Epidermal melanocyte (primary cell): ENCODE data around the gene PMPCB.
"Not testable (repeated sequence)": the region's sequence is repeated elsewhere in the genome, so short reads cannot be mapped to it uniquely, and the experiment has no call there.

ENCODE experiments used
- DNase-seq: peaks from one replicate; pipeline ENCODE4 v3.0.0; 2011; ENCODE audit warnings: low spot score; ENCODE audit not compliant: insufficient read length

Gene PMPCB, protein sequence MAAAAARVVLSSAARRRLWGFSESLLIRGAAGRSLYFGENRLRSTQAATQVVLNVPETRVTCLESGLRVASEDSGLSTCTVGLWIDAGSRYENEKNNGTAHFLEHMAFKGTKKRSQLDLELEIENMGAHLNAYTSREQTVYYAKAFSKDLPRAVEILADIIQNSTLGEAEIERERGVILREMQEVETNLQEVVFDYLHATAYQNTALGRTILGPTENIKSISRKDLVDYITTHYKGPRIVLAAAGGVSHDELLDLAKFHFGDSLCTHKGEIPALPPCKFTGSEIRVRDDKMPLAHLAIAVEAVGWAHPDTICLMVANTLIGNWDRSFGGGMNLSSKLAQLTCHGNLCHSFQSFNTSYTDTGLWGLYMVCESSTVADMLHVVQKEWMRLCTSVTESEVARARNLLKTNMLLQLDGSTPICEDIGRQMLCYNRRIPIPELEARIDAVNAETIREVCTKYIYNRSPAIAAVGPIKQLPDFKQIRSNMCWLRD

DNA sequence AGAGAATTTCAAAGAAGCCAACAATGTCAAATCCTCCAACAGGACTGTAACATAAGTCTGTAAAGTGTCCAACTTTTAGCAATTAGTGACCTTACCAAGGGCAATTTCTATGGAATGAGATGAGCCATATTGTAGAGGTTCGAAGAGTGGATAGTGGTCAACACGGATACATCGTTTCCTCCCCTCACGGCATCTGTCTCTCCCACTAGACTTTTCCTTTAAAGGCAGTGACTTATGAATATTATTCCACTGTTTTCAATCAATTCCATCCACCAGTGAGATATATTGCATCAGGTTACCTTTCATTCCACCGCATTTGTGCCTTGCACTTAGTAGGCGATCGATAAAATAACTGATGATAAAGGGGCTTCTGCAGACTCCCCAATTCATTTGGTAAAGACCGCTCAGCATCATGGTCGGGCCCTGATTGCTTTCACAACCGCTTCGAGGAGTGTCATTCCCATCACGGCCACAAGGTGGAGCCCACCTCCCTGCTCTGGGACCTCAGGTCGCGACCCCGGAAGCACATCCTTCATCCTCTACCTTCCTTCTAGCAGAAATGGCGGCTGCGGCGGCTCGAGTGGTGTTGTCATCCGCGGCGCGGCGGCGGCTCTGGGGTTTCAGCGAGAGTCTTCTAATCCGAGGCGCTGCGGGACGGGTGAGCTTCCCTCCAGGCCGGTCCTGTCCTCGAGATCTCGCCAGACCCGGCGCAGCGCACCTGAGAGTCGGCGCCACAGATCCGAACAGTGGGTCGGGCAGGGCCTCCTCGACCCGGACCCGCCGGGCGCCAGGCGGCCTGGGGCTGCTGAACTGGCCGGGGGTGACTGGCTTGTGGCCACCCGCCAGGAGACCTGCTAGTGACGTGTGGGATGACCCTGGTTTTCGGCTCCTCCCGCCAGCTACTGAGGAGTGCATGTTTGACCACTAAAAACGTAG lies at the start of gene PMPCB:
PMPCB (plus strand) TSS at position 535 of the 936 bp plus-strand sequence; CDS start at position 560, 25 bp downstream.
- DNase-seq, result peak; percentile 96

- not testable (repeated sequence) for DNase-seq
Observed at GRCh38 chr7:103253699-103254506, 43.3 kb upstream of the PMPCB start.

- not testable (repeated sequence) for DNase-seq
Observed at GRCh38 chr7:103264054-103264453, 33.2 kb upstream of the PMPCB start.

- not testable (repeated sequence) for DNase-seq
Observed at GRCh38 chr7:103266229-103266628, 31.0 kb upstream of the PMPCB start.

DNA sequence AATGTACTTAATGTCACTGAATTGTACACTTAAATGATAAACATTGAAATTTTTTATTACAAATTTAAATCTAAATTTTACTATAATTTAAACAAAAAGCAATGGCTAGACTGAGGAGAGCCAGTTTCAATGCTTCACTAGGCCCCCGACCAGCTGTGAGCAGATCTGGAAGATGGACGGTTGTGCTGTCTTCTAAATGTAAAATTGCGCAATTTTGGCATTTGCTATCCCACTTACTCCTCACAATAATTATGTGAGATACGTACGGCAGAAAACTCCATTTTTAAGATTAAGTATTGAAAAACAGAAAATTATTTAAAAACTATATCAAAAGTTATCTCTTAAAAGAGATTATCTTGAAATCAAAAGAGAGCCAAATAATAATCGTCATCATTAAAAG lies 23.9 kb upstream of the PMPCB start:
- DNase-seq, result not testable (repeated sequence)

DNA sequence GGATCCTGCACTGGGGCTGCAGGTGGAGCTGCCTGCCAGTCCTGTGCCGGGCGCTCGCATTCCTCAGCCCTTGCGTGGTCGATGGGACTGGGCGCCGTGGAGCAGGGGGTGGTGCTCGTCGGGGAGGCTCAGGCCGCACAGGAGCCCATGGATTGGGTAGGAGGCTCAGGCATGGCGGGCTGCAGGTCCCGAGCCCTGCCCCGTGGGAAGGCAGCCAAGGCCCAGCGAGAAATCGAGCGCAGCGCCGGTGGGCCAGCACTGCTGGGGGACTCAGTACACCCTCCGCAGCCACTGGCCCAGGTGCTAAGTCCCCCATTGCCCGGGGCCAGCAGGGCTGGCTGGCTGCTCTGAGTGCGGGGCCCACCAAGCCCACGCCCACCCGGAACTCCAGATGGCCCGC lies 22.4 kb upstream of the PMPCB start:
- not testable (repeated sequence) for DNase-seq

DNA sequence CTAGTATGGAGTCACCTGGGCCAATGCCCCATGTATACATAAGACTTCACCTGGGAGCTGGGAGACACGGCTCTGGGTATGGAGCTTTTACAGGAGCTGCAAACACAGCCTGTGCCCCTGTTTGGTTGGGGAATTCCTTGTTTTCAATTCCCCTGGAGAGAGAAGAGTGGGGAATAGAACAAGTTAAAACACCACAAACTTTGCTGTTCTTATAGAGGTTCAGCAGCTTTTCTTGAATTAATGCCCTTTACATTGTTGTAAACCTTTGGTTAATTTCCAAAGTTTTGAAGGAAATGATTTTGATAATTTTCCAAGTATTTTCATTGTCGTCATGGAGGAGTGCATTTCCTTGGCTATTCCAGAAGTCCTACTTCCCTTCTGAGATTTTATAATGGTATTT lies 19.0 kb upstream of the PMPCB start:
- DNase-seq, result not testable (repeated sequence)

DNA sequence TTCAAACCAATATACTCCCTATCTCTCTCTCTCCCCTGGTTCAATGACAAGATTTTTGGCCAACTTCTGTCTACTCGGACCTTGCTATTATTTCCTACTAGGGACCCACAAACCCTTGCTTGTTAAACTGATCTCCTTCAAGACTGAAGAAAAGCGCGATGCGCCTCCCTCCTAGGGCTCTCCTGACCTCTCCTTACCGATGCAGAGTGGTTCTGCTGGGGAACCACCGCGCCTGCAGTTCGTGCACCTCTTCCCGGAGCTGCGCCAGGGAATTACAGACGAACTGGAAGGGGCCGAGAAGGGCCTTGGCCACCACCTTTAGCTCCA lies 17.6 kb upstream of the PMPCB start:
- not testable (repeated sequence) for DNase-seq

GRCh38 chr7:103279963-103280802 lies 17.1 kb upstream of the PMPCB start:
- DNase-seq, result not testable (repeated sequence)

- not testable (repeated sequence) for DNase-seq
Observed at GRCh38 chr7:103280803-103281155, 16.5 kb upstream of the PMPCB start.

- not testable (repeated sequence) for DNase-seq
Observed at GRCh38 chr7:103282802-103283427, 14.3 kb upstream of the PMPCB start.

- DNase-seq, result no peak
Observed at GRCh38 chr7:103292122-103292521, 5.1 kb upstream of the PMPCB start.

DNA sequence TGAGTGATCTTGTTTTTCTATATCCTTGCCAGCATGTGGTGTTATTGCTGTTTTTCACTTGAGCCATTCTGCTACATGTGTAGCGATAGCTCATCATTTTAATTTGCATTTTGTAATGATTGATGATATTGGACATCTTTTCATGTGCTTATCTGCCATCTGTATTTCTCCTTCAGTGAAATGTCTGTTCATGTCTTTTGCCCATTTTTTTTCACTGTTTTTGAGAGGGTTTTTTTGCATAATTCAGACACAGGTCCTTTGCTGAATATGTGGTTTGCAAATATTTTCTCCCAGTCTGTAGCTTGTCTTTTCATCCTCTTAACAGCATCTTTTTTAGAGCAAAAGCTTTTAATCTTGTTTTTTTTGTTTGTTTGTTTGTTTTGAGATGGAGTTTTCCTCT lies 3.7 kb upstream of the PMPCB start:
- no peak for DNase-seq

GRCh38 chr7:103297837-103298179 lies 573 bp downstream of the PMPCB start:
- DNase-seq, result no peak

DNA sequence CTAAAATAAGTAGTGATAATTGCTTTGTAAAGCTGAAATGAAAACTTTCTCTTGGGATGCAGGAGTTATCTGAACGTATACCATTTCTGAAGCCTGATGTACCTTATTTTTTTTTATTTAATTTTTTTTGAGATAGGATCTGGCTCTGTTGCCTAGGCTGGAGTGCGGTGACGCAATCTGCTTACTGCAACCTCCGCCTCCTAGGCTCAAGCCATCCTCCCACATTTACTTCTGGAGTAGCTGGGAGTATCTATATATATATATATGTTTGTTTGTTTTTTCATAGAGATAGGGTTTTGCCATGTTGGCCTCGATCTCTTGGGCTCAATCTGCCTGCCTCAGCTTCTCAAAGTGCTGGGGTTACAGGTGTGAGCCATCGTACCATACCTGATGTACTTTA lies 2.4 kb downstream of the PMPCB start:
- DNase-seq, result no peak

- DNase-seq, result no peak
Observed at GRCh38 chr7:103301441-103301840, 4.2 kb downstream of the PMPCB start.

DNA sequence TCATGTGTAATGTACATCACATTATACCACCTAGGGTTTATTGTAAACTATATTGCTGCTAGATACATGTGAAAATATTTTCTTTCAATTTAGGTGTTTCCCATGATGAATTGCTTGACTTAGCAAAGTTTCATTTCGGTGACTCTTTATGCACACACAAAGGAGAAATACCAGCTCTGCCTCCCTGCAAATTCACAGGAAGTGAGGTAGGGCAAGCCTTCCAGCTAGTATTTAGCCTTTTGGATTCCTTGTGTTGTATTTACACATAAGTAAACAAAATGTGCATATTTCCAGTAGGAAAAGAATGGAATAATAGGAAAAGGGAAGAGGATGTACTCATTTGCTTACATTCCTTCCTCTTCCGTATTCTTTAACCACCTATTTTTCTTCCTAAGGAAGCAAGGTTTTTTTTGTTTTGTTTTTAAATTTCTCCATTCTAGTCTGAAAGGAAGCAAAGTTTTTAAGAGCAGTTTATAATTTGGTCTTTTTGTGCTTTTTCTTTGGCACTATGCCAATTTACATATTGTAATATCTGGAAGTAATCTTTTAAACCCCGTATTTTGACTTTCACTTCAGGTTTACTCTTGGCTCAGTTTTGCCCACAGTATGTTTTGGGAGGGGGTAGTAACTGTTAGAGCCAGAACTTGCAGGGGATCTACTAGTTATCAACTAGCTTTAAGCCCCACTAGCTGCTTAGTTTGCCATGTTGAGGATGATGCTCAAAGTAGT lies 10.4 kb downstream of the PMPCB start:
- no peak for DNase-seq

- no peak for DNase-seq
Observed at GRCh38 chr7:103314852-103315251, 17.6 kb downstream of the PMPCB start.

GRCh38 chr7:103316380-103316941 lies 19.2 kb downstream of the PMPCB start:
- no peak for DNase-seq
